Gastroesophageal sphincter (tissue), 4 donors: ENCODE results near the gene AHI1. TPM values are rescaled to one million over a fixed set of nuclear protein-coding genes. Genes with fewer than 3 reads are reported as not detected.

Experiments
- ATAC-seq: fragments of 150-250 bp; one replicate; pipeline ENCODE4 v1.9.1; 2016; ENCODE audit warnings: mild to moderate bottlenecking, moderate library complexity
- H3K27ac ChIP-seq, 4 donors: fragments of 200-600 bp; sonication (generic) in 3 of 4; 1 replicate in 3 of 4; 2 replicates in 1 of 4; pipeline ENCODE4 v1.5.1; 2016 to 2019
- H3K27me3 ChIP-seq: fragments of 200-600 bp; sonication (generic); one replicate; pipeline ENCODE4 v1.5.1; 2019
- H3K36me3 ChIP-seq, 2 donors: fragments of 200-600 bp; sonication (generic); one replicate each; pipeline ENCODE4 v1.5.1; 2019; ENCODE audit warnings: control low read depth in 1 of 2
- H3K4me1 ChIP-seq, 3 donors: fragments of 200-600 bp; sonication (generic); 1 replicate in 2 of 3; 2 replicates in 1 of 3; pipeline ENCODE4 v1.5.1; 2016 to 2019; ENCODE audit warnings: control low read depth in 2 of 3
- H3K4me3 ChIP-seq, 2 donors: fragments of 200-600 bp; sonication (generic); one replicate each; pipeline ENCODE4 v1.5.1; 2019; ENCODE audit warnings: mild to moderate bottlenecking in 1 of 2, moderate library complexity in 1 of 2
- H3K9me3 ChIP-seq, 3 donors: fragments of 200-600 bp; sonication (generic); one replicate each; pipeline ENCODE4 v1.5.1; 2017 to 2019; ENCODE audit warnings: control low read depth in 2 of 3
- EP300 ChIP-seq: sonication (generic); formaldehyde crosslinking; IDR thresholded peaks from one replicate; pipeline ENCODE4 v1.6.1; 2017; ENCODE audit warnings: antibody characterized with exemption, mild to moderate bottlenecking
- POLR2A ChIP-seq, 2 donors: fragments of 450-650 bp; IDR thresholded peaks; one replicate each; pipeline ENCODE4 v1.6.1; 2017; ENCODE audit warnings: antibody characterized with exemption in 2 of 2, mild to moderate bottlenecking in 2 of 2, moderate library complexity in 1 of 2
- POLR2AphosphoS5 ChIP-seq: sonication (generic); formaldehyde crosslinking; IDR thresholded peaks from one replicate; pipeline ENCODE4 v1.6.1; 2017; ENCODE audit warnings: antibody characterized with exemption
- WGBS, 2 donors: methylation state at CpG; one replicate each; pipeline ENCODE4 v1.1.5; 2018; ENCODE audit warnings: low coverage in 1 of 2; 5-methylcytosine and 5-hydroxymethylcytosine counted together
- total RNA-seq, 4 donors: library from RNA; depleted of rRNA; stranded (reverse); fragments of >200 nt; gene quantifications; one replicate each; pipeline ENCODE4 v1.1.0, GENCODE V29; 2016
- TF ChIP-seq, protein P1 (sequence below), 4 experiments: fragments of 200-600 bp in 2 of 4; fragments of 450-650 bp in 2 of 4; sonication (generic) in 1 of 4; IDR thresholded peaks; one replicate each; pipeline ENCODE4 v1.5.1; 2017 to 2019; ENCODE audit warnings: antibody characterized with exemption in 4 of 4, mild to moderate bottlenecking in 2 of 4, moderate library complexity in 2 of 4

Gene AHI1
- total RNA-seq, 4 donors from 2014 or later = 16.7 to 35.9 (median 27.0) TPM

- no peak for ATAC-seq
- Histone ChIP-seq H3K4me3 (no peak overlapping the region), H3K36me3 (peaks cover 0 to 12% of the 10 kb centered on the region in 2 donors), H3K4me1 (no peaks in the 10 kb centered on the region), H3K27me3 (no peaks in the 10 kb centered on the region), H3K27ac (no peak overlapping the region), H3K9me3 (peaks cover 0 to 2% (median 0%) of the 10 kb centered on the region in 3 donors)
- TF ChIP-seq EP300 (no peak), POLR2A (IDR thresholded peaks at IDR 0.05) (no peak), POLR2AphosphoS5 (no peak)
- TF ChIP-seq, protein P1, sequence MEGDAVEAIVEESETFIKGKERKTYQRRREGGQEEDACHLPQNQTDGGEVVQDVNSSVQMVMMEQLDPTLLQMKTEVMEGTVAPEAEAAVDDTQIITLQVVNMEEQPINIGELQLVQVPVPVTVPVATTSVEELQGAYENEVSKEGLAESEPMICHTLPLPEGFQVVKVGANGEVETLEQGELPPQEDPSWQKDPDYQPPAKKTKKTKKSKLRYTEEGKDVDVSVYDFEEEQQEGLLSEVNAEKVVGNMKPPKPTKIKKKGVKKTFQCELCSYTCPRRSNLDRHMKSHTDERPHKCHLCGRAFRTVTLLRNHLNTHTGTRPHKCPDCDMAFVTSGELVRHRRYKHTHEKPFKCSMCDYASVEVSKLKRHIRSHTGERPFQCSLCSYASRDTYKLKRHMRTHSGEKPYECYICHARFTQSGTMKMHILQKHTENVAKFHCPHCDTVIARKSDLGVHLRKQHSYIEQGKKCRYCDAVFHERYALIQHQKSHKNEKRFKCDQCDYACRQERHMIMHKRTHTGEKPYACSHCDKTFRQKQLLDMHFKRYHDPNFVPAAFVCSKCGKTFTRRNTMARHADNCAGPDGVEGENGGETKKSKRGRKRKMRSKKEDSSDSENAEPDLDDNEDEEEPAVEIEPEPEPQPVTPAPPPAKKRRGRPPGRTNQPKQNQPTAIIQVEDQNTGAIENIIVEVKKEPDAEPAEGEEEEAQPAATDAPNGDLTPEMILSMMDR (IDR thresholded peaks at IDR 0.05) = no peak
- 89 to 98% methylated on average over 13 of the region's 13 CpGs for WGBS, 2 donors
These were observed 167.4 kb downstream of the AHI1 start for GRCh38 chr6:135329851-135330803.

DNA sequence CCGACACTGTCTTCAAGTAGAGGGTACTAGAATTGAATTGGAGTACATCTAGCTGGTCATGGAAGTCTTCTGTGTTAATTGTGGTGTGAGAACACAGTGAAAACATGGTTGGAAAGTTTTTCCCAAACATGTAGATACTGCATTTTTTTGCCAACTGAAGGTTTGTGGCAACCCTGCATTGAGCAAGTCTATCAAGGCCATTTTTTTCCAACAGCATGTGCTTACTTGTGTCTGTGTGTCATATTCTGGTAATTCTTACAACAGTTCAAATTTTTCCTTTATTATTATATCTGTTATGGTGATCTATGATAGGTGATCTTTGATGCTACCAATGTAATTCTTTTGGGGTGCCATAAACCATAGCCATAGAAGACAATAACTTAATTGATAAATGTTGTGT is 169.4 kb downstream of the AHI1 start:
- H3K9me3 ChIP-seq = peaks cover 0 to 2% (median 0%) of the 10 kb centered on the region in 3 donors
- ATAC-seq = no peak
- H3K4me3 ChIP-seq = no peak overlapping the region
- no peak for TF ChIP-seq EP300
- TF ChIP-seq, protein P1 (IDR thresholded peaks at IDR 0.05) = no peak
- TF ChIP-seq POLR2A (IDR thresholded peaks at IDR 0.05) = no peak
- TF ChIP-seq POLR2AphosphoS5 = no peak
- no peaks in the 10 kb centered on the region for H3K4me1 ChIP-seq
- 100% methylated on average over 1 of the region's 1 CpG; no CpG with 5 or more reads in 1 of the 2 donors for WGBS, 2 donors
- no peaks in the 10 kb centered on the region for H3K27me3 ChIP-seq
- H3K36me3 ChIP-seq = peaks cover 0 to 14% of the 10 kb centered on the region in 2 donors
- H3K27ac ChIP-seq = no peak overlapping the region

DNA sequence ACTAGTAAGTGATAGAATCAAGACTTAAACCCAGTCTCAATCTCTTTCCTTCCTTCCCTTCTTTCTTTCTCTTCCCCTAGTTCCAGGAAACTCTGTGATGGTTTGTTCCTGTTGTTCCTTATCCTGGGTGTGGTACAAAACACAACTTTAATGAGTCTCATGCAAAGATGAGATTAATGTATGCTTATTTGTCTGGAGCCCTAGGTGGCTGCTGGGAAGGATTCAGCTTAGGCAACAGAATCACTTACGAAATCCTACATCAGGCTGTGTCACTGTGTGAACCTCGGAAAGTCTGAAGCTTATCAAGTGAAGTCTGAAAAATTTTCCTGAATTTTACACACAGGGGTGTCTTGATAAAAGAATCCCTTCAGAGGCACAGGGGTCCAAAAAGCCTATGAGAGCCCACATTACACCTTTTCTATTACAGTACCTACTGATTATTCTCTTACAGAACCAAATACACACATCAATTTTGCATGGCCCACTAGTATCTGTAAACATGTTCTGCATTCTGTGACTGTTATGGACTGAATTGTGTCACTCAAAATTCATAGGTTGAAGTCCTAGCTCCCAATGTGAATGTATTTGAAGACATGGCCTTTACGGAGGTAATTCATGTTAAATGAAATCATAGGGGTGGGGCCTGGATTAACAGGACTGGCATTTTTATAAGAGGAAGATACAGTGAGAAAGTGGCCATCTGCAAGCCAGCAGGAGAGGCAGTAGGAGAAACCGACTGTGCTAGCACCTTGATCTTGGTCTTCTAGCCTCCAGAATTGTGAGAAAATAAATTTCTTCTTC is 171.7 kb downstream of the AHI1 start:
- Histone ChIP-seq H3K4me1 (no peaks in the 10 kb centered on the region), H3K36me3 (peaks cover 0 to 13% of the 10 kb centered on the region in 2 donors), H3K9me3 (peaks cover 0 to 2% (median 0%) of the 10 kb centered on the region in 3 donors), H3K4me3 (no peak overlapping the region), H3K27ac (no peak overlapping the region), H3K27me3 (no peaks in the 10 kb centered on the region)
- 88 to 90% methylated on average over 2 to 4 of the region's 4 CpGs for WGBS, 2 donors
- no peak for TF ChIP-seq EP300
- no peak for ATAC-seq

DNA sequence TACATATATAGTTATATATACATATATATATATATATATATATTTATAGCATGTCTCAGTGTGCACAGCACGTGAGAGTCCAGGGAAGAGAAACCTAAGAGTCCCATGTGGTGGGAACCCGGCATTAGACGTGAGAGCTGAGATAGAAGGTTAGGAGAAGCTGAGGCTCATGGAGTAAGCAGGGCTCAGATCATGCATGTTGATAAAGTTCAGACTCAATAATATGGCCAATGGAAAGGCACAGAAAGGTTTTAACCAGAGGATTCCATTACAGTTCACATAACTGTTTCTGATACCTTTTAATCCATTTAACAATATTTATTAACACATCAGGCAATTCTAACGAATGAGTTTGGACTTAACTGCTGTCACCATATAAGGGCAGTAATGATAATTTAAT is 173.0 kb downstream of the AHI1 start:
- H3K9me3 ChIP-seq = no peaks in the 10 kb centered on the region
- H3K36me3 ChIP-seq = peaks cover 0 to 13% of the 10 kb centered on the region in 2 donors
- H3K4me1 ChIP-seq = no peaks in the 10 kb centered on the region
- TF ChIP-seq EP300 (no peak), POLR2AphosphoS5 (no peak), POLR2A (IDR thresholded peaks at IDR 0.05) (no peak)
- TF ChIP-seq, protein P1 (IDR thresholded peaks at IDR 0.05) = no peak
- no peak overlapping the region for H3K4me3 ChIP-seq
- no peaks in the 10 kb centered on the region for H3K27me3 ChIP-seq
- no peak overlapping the region for H3K27ac ChIP-seq
- no peak for ATAC-seq
- WGBS, 2 donors = 90 to 98% methylated on average over 4 of the region's 4 CpGs

GRCh38 chr6:135323979-135324378 is 173.6 kb downstream of the AHI1 start:
- Histone ChIP-seq H3K4me1 (no peaks in the 10 kb centered on the region), H3K27ac (no peak overlapping the region), H3K9me3 (no peaks in the 10 kb centered on the region), H3K27me3 (no peaks in the 10 kb centered on the region), H3K4me3 (no peak overlapping the region), H3K36me3 (peaks cover 0 to 13% of the 10 kb centered on the region in 2 donors)
- 58 to 76% methylated on average over 1 to 2 of the region's 2 CpGs for WGBS, 2 donors
- no peak for ATAC-seq
- TF ChIP-seq, protein P1 (IDR thresholded peaks at IDR 0.05) = no peak
- TF ChIP-seq EP300 (no peak), POLR2AphosphoS5 (no peak), POLR2A (IDR thresholded peaks at IDR 0.05) (no peak)
